ENCODE measurements around the gene CNN3.

DNA sequence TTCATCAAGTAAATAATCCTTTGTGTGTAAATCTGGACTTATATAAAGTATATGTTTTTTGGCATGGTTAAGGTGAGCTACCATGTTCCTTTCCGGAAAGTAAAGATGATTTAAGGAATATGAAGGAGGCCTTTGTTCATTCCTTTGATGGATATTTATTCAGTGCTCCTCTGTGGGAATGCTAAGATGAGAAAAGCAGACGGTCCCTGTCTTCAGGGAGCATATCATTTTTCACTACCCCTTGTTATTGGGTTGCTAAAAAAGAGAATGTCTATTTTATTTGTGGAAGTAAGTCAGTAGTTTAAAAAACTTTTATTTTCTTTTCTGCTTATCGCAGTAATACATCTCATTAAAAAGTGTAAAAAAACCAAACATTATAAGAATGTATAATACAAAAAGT lies 35.1 kb upstream of the CNN3 start:
- TF ChIP-seq, protein P1, sequence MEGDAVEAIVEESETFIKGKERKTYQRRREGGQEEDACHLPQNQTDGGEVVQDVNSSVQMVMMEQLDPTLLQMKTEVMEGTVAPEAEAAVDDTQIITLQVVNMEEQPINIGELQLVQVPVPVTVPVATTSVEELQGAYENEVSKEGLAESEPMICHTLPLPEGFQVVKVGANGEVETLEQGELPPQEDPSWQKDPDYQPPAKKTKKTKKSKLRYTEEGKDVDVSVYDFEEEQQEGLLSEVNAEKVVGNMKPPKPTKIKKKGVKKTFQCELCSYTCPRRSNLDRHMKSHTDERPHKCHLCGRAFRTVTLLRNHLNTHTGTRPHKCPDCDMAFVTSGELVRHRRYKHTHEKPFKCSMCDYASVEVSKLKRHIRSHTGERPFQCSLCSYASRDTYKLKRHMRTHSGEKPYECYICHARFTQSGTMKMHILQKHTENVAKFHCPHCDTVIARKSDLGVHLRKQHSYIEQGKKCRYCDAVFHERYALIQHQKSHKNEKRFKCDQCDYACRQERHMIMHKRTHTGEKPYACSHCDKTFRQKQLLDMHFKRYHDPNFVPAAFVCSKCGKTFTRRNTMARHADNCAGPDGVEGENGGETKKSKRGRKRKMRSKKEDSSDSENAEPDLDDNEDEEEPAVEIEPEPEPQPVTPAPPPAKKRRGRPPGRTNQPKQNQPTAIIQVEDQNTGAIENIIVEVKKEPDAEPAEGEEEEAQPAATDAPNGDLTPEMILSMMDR (IDR thresholded peaks at IDR 0.05; ENCODE audit: extremely low read depth in 1 of 2, insufficient read depth in 1 of 2, low read depth in 1 of 2, low read length in 2 of 2): no peak
- TF ChIP-seq POLR2AphosphoS5 (IDR thresholded peaks at IDR 0.05; ENCODE audit: insufficient read depth, low read depth, low read length) (no peak), POLR2A (IDR thresholded peaks at IDR 0.05; ENCODE audit: low read depth, low read length) (no peak), GATA2 (IDR thresholded peaks at IDR 0.05; ENCODE audit: insufficient read depth, insufficient read length, low read depth, low read length) (no peak)
- TF ChIP-seq, protein P2, sequence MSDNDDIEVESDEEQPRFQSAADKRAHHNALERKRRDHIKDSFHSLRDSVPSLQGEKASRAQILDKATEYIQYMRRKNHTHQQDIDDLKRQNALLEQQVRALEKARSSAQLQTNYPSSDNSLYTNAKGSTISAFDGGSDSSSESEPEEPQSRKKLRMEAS (IDR thresholded peaks at IDR 0.05; ENCODE audit: insufficient read depth, insufficient read length): no peak

Measured in endothelial cell of umbilical vein (primary cell).